HG02973 (cell line): Measurements from ENCODE around the gene SSTR3.
"Not testable (repeated sequence)": the region's sequence is repeated elsewhere in the genome, so short reads cannot be mapped to it uniquely, and the experiment has no call there.

Experiments
- ATAC-seq: cut with Tn5 transposase; IDR thresholded peaks from one replicate; pipeline ENCODE4 v1.9.1; 2021; ENCODE audit warnings: moderate library complexity; ENCODE audit not compliant: unreplicated experiment

The SSTR3 gene

GRCh38 chr22:37212174-37212906 lies at the start of gene SSTR3:
SSTR3 (minus strand) TSS chr22:37212477; CDS start chr22:37207803, 4,674 bp downstream.
- ATAC-seq: no peak

GRCh38 chr22:37260901-37261336 lies 48.6 kb upstream of the SSTR3 start:
- ATAC-seq: no peak

- no peak for ATAC-seq
Observed at GRCh38 chr22:37260155-37260795, 48.0 kb upstream of the SSTR3 start.

- ATAC-seq: no peak
Observed at GRCh38 chr22:37259540-37260029, 47.3 kb upstream of the SSTR3 start.

- ATAC-seq: no peak
Observed at GRCh38 chr22:37258753-37259401, 46.6 kb upstream of the SSTR3 start.

- ATAC-seq: no peak
Observed at GRCh38 chr22:37258005-37258752, 45.9 kb upstream of the SSTR3 start.

GRCh38 chr22:37256075-37256726 lies 43.9 kb upstream of the SSTR3 start:
- ATAC-seq: no peak

GRCh38 chr22:37255558-37256006 lies 43.3 kb upstream of the SSTR3 start:
- ATAC-seq: no peak

GRCh38 chr22:37254867-37255233 lies 42.6 kb upstream of the SSTR3 start:
- ATAC-seq: no peak

GRCh38 chr22:37254209-37254866 lies 42.1 kb upstream of the SSTR3 start:
- no peak for ATAC-seq

GRCh38 chr22:37253126-37253660 lies 40.9 kb upstream of the SSTR3 start:
- ATAC-seq: no peak

GRCh38 chr22:37251836-37252235 lies 39.6 kb upstream of the SSTR3 start:
- not testable (repeated sequence) for ATAC-seq

- no peak for ATAC-seq
Observed at GRCh38 chr22:37249986-37250385, 37.7 kb upstream of the SSTR3 start.

GRCh38 chr22:37248251-37248650 lies 36.0 kb upstream of the SSTR3 start:
- ATAC-seq: no peak

GRCh38 chr22:37245740-37246139 lies 33.5 kb upstream of the SSTR3 start:
- ATAC-seq: no peak

- no peak for ATAC-seq
Observed at GRCh38 chr22:37244922-37245722, 32.8 kb upstream of the SSTR3 start.

GRCh38 chr22:37244114-37244921 lies 32.0 kb upstream of the SSTR3 start, which contains the start of gene RAC2:
RAC2 (minus strand) TSS chr22:37244269; CDS start chr22:37244148, 121 bp downstream.
- ATAC-seq: no peak
